GM21381 (cell line): ENCODE results near the gene CLEC11A.

Experiments
- ATAC-seq: cut with Tn5 transposase; IDR thresholded peaks from one replicate; pipeline ENCODE4 v1.9.1; 2021; ENCODE audit warnings: mild to moderate bottlenecking, moderate library complexity; ENCODE audit not compliant: unreplicated experiment

Gene CLEC11A

GRCh38 chr19:50703915-50704796 lies 19.0 kb upstream of the CLEC11A start:
- no peak for ATAC-seq

GRCh38 chr19:50705422-50706019 lies 17.6 kb upstream of the CLEC11A start:
- ATAC-seq, result no peak

- no peak for ATAC-seq
Measured at GRCh38 chr19:50706387-50706786, 16.8 kb upstream of the CLEC11A start.

GRCh38 chr19:50708179-50708879 lies 14.8 kb upstream of the CLEC11A start:
- ATAC-seq, result no peak

GRCh38 chr19:50710094-50710493 lies 13.1 kb upstream of the CLEC11A start:
- ATAC-seq, result no peak

- no peak for ATAC-seq
Measured at GRCh38 chr19:50710612-50711011, 12.6 kb upstream of the CLEC11A start.

- ATAC-seq, result no peak
Measured at GRCh38 chr19:50711196-50711595, 12.0 kb upstream of the CLEC11A start.

- ATAC-seq, result no peak
Measured at GRCh38 chr19:50711805-50712204, 11.4 kb upstream of the CLEC11A start.

- ATAC-seq, result no peak
Measured at GRCh38 chr19:50712833-50713232, 10.3 kb upstream of the CLEC11A start.

GRCh38 chr19:50713556-50714236 lies 9.5 kb upstream of the CLEC11A start:
- ATAC-seq, result no peak

- ATAC-seq, result no peak
Measured at GRCh38 chr19:50716178-50717025, 6.8 kb upstream of the CLEC11A start.

GRCh38 chr19:50717026-50717723 lies 6.0 kb upstream of the CLEC11A start:
- no peak for ATAC-seq

GRCh38 chr19:50717891-50718254 lies 5.3 kb upstream of the CLEC11A start:
- ATAC-seq, result no peak

GRCh38 chr19:50718255-50719118 lies 4.7 kb upstream of the CLEC11A start:
- ATAC-seq, result no peak

- no peak for ATAC-seq
Measured at GRCh38 chr19:50719119-50719435, 4.1 kb upstream of the CLEC11A start.

GRCh38 chr19:50719566-50719965 lies 3.6 kb upstream of the CLEC11A start, which contains the start of gene SHANK1:
Gene SHANK1, minus strand, starts transcription at chr19:50719802. Its CDS starts 2,883 bp downstream, at chr19:50716919.
- no peak for ATAC-seq

- ATAC-seq, result no peak
Measured at GRCh38 chr19:50720181-50720920, 2.8 kb upstream of the CLEC11A start.

GRCh38 chr19:50720921-50721381 lies 2.2 kb upstream of the CLEC11A start:
- no peak for ATAC-seq
